D721Med (cell line): Measurements from ENCODE around the gene SCN7A.
A peak's percentile ranks its signal among the peaks of the same experiment; 100 is the strongest.

Experiments
- DNase-seq: peaks from one replicate; pipeline ENCODE4 v3.0.0; 2011; ENCODE audit warnings: low spot score; ENCODE audit not compliant: insufficient read length
- FAIRE-seq: peaks from 2 replicates; lab custom pipeline; 2011; peaks lifted over from hg19 to GRCh38; lab: Jason Lieb, UNC
- CTCF ChIP-seq: IDR thresholded peaks from 2 replicates; pipeline ENCODE4 v1.5.1; 2012; ENCODE audit warnings: mild to moderate bottlenecking, control low read depth; ENCODE audit not compliant: insufficient read depth; ENCODE audit errors: missing control alignments

The SCN7A gene

GRCh38 chr2:166382448-166382847 lies 111.6 kb downstream of the SCN7A start:
- no peak for TF ChIP-seq CTCF
- DNase-seq, result no peak
- no peak for FAIRE-seq

- DNase-seq (no peak), FAIRE-seq (no peak)
- no peak for TF ChIP-seq CTCF
Measured at GRCh38 chr2:166380615-166381014, 113.4 kb downstream of the SCN7A start.

- no peak for FAIRE-seq
- TF ChIP-seq CTCF, result no peak
Measured at GRCh38 chr2:166376873-166377272, 117.2 kb downstream of the SCN7A start.

GRCh38 chr2:166376488-166376828 lies 117.6 kb downstream of the SCN7A start:
- no peak for DNase-seq
- no peak for TF ChIP-seq CTCF

More at GRCh38 chr2:166376873-166377272, 117.2 kb downstream of the SCN7A start:
- DNase-seq, result no peak

GRCh38 chr2:166375736-166376487 lies 118.1 kb downstream of the SCN7A start, which contains the start of gene SCN9A:
SCN9A (minus strand) TSS chr2:166375944; CDS start chr2:166311756, 64,188 bp downstream.
- DNase-seq, result peak; percentile 25
- TF ChIP-seq CTCF, result no peak

More at GRCh38 chr2:166376488-166376828, 117.6 kb downstream of the SCN7A start:
- no peak for FAIRE-seq

GRCh38 chr2:166375195-166375735 lies 118.8 kb downstream of the SCN7A start:
- DNase-seq (no peak), FAIRE-seq (no peak)
- TF ChIP-seq CTCF, result no peak

More at GRCh38 chr2:166375736-166376487, 118.1 kb downstream of the SCN7A start, which contains the start of gene SCN9A:
- no peak for FAIRE-seq

- no peak for TF ChIP-seq CTCF
- no peak for FAIRE-seq
- no peak for DNase-seq
Measured at GRCh38 chr2:166373951-166374350, 120.1 kb downstream of the SCN7A start.
